Smooth muscle cell (in vitro differentiated cells): ENCODE results near the gene ARHGEF10L. TPM values are rescaled to one million over a fixed set of nuclear protein-coding genes. Genes with fewer than 3 reads are reported as not detected.

Experiments used
- DNase-seq: peaks from one replicate; lab custom pipeline; 2025; ENCODE audit not compliant: unreplicated experiment; lab: John Stamatoyannopoulos, UW
- H2AFZ ChIP-seq: fragments of 200-600 bp; sonication (generic); 2 replicates; pipeline ENCODE4 v1.6.0; 2016; ENCODE audit warnings: antibody characterized with exemption, low read depth, mild to moderate bottlenecking
- H3F3A ChIP-seq: fragments of 200-600 bp; sonication (generic); 2 replicates; pipeline ENCODE4 v1.6.0; 2017; ENCODE audit warnings: antibody characterized with exemption, low read depth
- H3K27ac ChIP-seq: fragments of 200-600 bp; sonication (generic); 2 replicates; pipeline ENCODE4 v1.5.1; 2016; ENCODE audit warnings: low read depth, mild to moderate bottlenecking
- H3K27me3 ChIP-seq: fragments of 200-600 bp; sonication (generic); 2 replicates; pipeline ENCODE4 v1.6.1; 2016; ENCODE audit warnings: low read depth, mild to moderate bottlenecking
- H3K36me3 ChIP-seq: fragments of 200-600 bp; sonication (generic); 2 replicates; pipeline ENCODE4 v1.5.1; 2016; ENCODE audit warnings: low read depth
- H3K4me1 ChIP-seq: fragments of 200-600 bp; sonication (generic); 2 replicates; pipeline ENCODE4 v1.5.1; 2016; ENCODE audit warnings: low read depth
- H3K4me2 ChIP-seq: fragments of 200-600 bp; sonication (generic); 2 replicates; pipeline ENCODE4 v1.6.0; 2016; ENCODE audit warnings: mild to moderate bottlenecking
- H3K4me3 ChIP-seq: fragments of 200-600 bp; sonication (generic); 2 replicates; pipeline ENCODE4 v1.5.1; 2016; ENCODE audit warnings: mild to moderate bottlenecking
- H3K79me2 ChIP-seq: fragments of 200-600 bp; sonication (generic); 2 replicates; pipeline ENCODE4 v1.6.0; 2016; ENCODE audit warnings: low read depth, mild to moderate bottlenecking
- H3K9ac ChIP-seq: fragments of 200-600 bp; sonication (generic); 2 replicates; pipeline ENCODE4 v1.6.0; 2016; ENCODE audit warnings: low read depth
- H3K9me3 ChIP-seq: fragments of 200-600 bp; sonication (generic); replicated peaks from 2 replicates; pipeline ENCODE4 v1.5.1; 2016; ENCODE audit warnings: low read depth
- H4K20me1 ChIP-seq: fragments of 200-600 bp; sonication (generic); 2 replicates; pipeline ENCODE4 v1.6.0; 2016; ENCODE audit warnings: low read depth
- CTCF ChIP-seq: fragments of 200-600 bp; sonication (generic); IDR thresholded peaks from 2 replicates; pipeline ENCODE4 v1.5.1; 2017; ENCODE audit warnings: borderline replicate concordance, mild to moderate bottlenecking, antibody characterized with exemption; ENCODE audit not compliant: insufficient read depth, poor library complexity, severe bottlenecking
- WGBS: methylation state at CpG from one replicate; pipeline ENCODE4 v1.1.7; 2016; ENCODE audit warnings: low lambda C conversion rate; 5-methylcytosine and 5-hydroxymethylcytosine counted together
- polyA plus RNA-seq: library from polyadenylated mRNA; unstranded; fragments of >200 nt; fragmentation: Nextera tagmentation; extraction: Ambion mirVana; gene quantifications from 2 replicates; pipeline ENCODE4 v1.2.1, GENCODE V29; 2016
- total RNA-seq: library from RNA; depleted of rRNA; stranded (reverse); fragments of >200 nt; gene quantifications from 2 replicates; pipeline ENCODE4 v1.2.3, GENCODE V29; 2014

Gene ARHGEF10L
- total and polyA plus RNA-seq, 2 experiments from 2014 or later = 6.6 to 13.7 TPM

GRCh38 chr1:17545356-17545755 is 5.9 kb downstream of the ARHGEF10L start:
- DNase-seq = no peak
- no peak overlapping the region for H2AFZ ChIP-seq
- 36% methylated on average over 2 of the region's 2 CpGs for WGBS

GRCh38 chr1:17546946-17547670 is 7.6 kb downstream of the ARHGEF10L start:
- H3K9me3 ChIP-seq = no peaks in the 10 kb centered on the region
- no peak overlapping the region for H3K4me2 ChIP-seq
- DNase-seq = no peak
- H2AFZ ChIP-seq = no peak overlapping the region
- H3F3A ChIP-seq = no peaks in the 10 kb centered on the region
- H3K27ac ChIP-seq = no peak overlapping the region
- no peaks in the 10 kb centered on the region for H3K4me1 ChIP-seq
- H3K36me3 ChIP-seq = no peaks in the 10 kb centered on the region
- TF ChIP-seq CTCF = no peak
- peaks cover 57% of the 10 kb centered on the region for H3K79me2 ChIP-seq
- 79% methylated on average over 8 of the region's 8 CpGs for WGBS
- peaks cover 95% of the 10 kb centered on the region for H4K20me1 ChIP-seq
- H3K9ac ChIP-seq = no peak overlapping the region
- H3K4me3 ChIP-seq = no peak overlapping the region
- no peaks in the 10 kb centered on the region for H3K27me3 ChIP-seq

More at GRCh38 chr1:17545356-17545755, 5.9 kb downstream of the ARHGEF10L start:
- H3K27ac ChIP-seq = no peak overlapping the region
- no peaks in the 10 kb centered on the region for H3K9me3 ChIP-seq
- H3K27me3 ChIP-seq = no peaks in the 10 kb centered on the region
- peaks cover under 1% of the 10 kb centered on the region for H3F3A ChIP-seq
- H4K20me1 ChIP-seq = peaks cover 79% of the 10 kb centered on the region
- no peak for TF ChIP-seq CTCF
- peaks cover 9% of the 10 kb centered on the region for H3K4me1 ChIP-seq
- H3K4me3 ChIP-seq = no peak overlapping the region
- H3K36me3 ChIP-seq = no peaks in the 10 kb centered on the region
- peaks cover 75% of the 10 kb centered on the region for H3K79me2 ChIP-seq
- H3K9ac ChIP-seq = no peak overlapping the region
- H3K4me2 ChIP-seq = no peak overlapping the region

- WGBS = 72% methylated on average over 3 of the region's 3 CpGs
- Histone ChIP-seq H3K36me3 (no peaks in the 10 kb centered on the region), H3K27me3 (no peaks in the 10 kb centered on the region), H3K4me3 (no peak overlapping the region), H3K9ac (no peak overlapping the region), H4K20me1 (peaks cover 99% of the 10 kb centered on the region), H3K4me1 (peaks cover 6% of the 10 kb centered on the region), H3K9me3 (no peaks in the 10 kb centered on the region), H3K79me2 (peaks cover 44% of the 10 kb centered on the region), H2AFZ (no peak overlapping the region), H3K4me2 (no peak overlapping the region), H3F3A (peaks cover 5% of the 10 kb centered on the region), H3K27ac (no peak overlapping the region)
- no peak for TF ChIP-seq CTCF
- DNase-seq = no peak
These were observed 9.9 kb downstream of the ARHGEF10L start for GRCh38 chr1:17549384-17549783.
